Upper lobe of left lung (tissue), 4 donors: Measurements from ENCODE around the gene ANKRD11.

Experiments
- CTCF ChIP-seq, 6 experiments: fragments of 450-650 bp in 4 of 6; fragments of 200-600 bp in 2 of 6; sonication (generic) in 2 of 6; IDR thresholded peaks; one replicate each; pipeline ENCODE4 v1.5.1; 2016 to 2019; ENCODE audit warnings: antibody characterized with exemption in 6 of 6
- POLR2A ChIP-seq, 4 donors: fragments of 450-650 bp; IDR thresholded peaks; one replicate each; pipeline ENCODE4 v1.5.1; 2016 to 2017; ENCODE audit warnings: antibody characterized with exemption in 4 of 4, mild to moderate bottlenecking in 2 of 4
- POLR2AphosphoS5 ChIP-seq, 2 donors: sonication (generic); formaldehyde crosslinking; IDR thresholded peaks; one replicate each; pipeline ENCODE4 v1.5.1; 2017; ENCODE audit warnings: antibody characterized with exemption in 2 of 2

- TF ChIP-seq POLR2A (IDR thresholded peaks at IDR 0.05) (no peak), CTCF (IDR thresholded peaks at IDR 0.05) (no peak), POLR2AphosphoS5 (IDR thresholded peaks at IDR 0.05) (no peak)
Observed at GRCh38 chr16:89383095-89384003, 107.0 kb downstream of the ANKRD11 start.
